GM12878 (cell line): Measurements from ENCODE around the gene FASTK. TPM values are rescaled to one million over a fixed set of nuclear protein-coding genes. Genes with fewer than 3 reads are reported as not detected.
A peak's percentile ranks its signal among the peaks of the same experiment; 100 is the strongest.

ENCODE experiments used
- ATAC-seq: fragments of 200-7000 bp; cut with Tn5 transposase; 3 replicates; pipeline ENCODE4 v1.9.1; 2020; ENCODE audit warnings: mild to moderate bottlenecking, moderate library complexity
- BruUV-seq: library from RNA; stranded (reverse); fragments of 400-500 nt; replicated peaks from 2 replicates; lab custom pipeline; 2021; lab: Mats Ljungman, UMichigan
- CTCF ChIA-PET: fragments of 300-600 bp; sonication (Branson Sonifier 250); formaldehyde crosslinking; extraction: SDS; loops from one replicate; lab custom pipeline; 2021; ENCODE audit warnings: inconsistent platforms; lab: Yijun Ruan, JAX
- POLR2A ChIA-PET: fragments of 350-600 bp; formaldehyde crosslinking; extraction: SDS; loops from one replicate; lab custom pipeline; 2021; ENCODE audit warnings: inconsistent platforms; lab: Charles Lee
- RAD21 ChIA-PET: fragments of 300-600 bp; sonication (Branson Sonifier 250); formaldehyde crosslinking; loops from one replicate; lab custom pipeline; 2023; ENCODE audit warnings: antibody characterized with exemption; ENCODE audit not compliant: unreplicated experiment; lab: Charles Lee
- SMC1A ChIA-PET: fragments of 300-600 bp; sonication (Branson Sonifier 250); formaldehyde crosslinking; loops from one replicate; lab custom pipeline; 2023; ENCODE audit not compliant: unreplicated experiment, uncharacterized antibody; lab: Charles Lee
- DNase-seq: peaks from one replicate; pipeline ENCODE4 v3.0.0-alpha.2; 2011; ENCODE audit warnings: low read depth, low spot score
- FAIRE-seq: peaks from 3 replicates; lab custom pipeline; 2011; peaks lifted over from hg19 to GRCh38; lab: Jason Lieb, UNC
- H2AFZ ChIP-seq: 2 replicates; pipeline ENCODE4 v1.6.0; 2011; ENCODE audit warnings: low read depth, low read length, control low read depth; ENCODE audit not compliant: control insufficient read depth
- H3K27ac ChIP-seq: 2 replicates; pipeline ENCODE4 v1.5.1; 2011; ENCODE audit warnings: control low read depth; ENCODE audit not compliant: control insufficient read depth, insufficient read depth
- H3K27me3 ChIP-seq, 2 experiments: replicated peaks in 1 of 2; 2 replicates each; pipeline versions ENCODE4 v1.6.0 to v1.6.1; 2011; ENCODE audit warnings: low read length in 1 of 2; ENCODE audit not compliant: control insufficient read depth in 2 of 2, insufficient read depth in 2 of 2
- H3K36me3 ChIP-seq, 2 experiments: 2 replicates each; pipeline ENCODE4 v1.5.1; 2011; ENCODE audit warnings: low read length in 1 of 2; ENCODE audit not compliant: control insufficient read depth in 2 of 2, insufficient read depth in 2 of 2
- H3K4me1 ChIP-seq: 2 replicates; pipeline ENCODE4 v1.6.1; 2011; ENCODE audit warnings: mild to moderate bottlenecking, low read length, moderate library complexity, mixed read lengths; ENCODE audit not compliant: control insufficient read depth, insufficient read depth
- H3K4me2 ChIP-seq: 2 replicates; pipeline ENCODE4 v1.6.0; 2011; ENCODE audit warnings: control low read depth; ENCODE audit not compliant: control insufficient read depth, insufficient read depth
- H3K4me3 ChIP-seq: fragments of 200-600 bp; sonication (generic); 2 replicates; pipeline ENCODE4 v1.5.1; 2016
- H3K79me2 ChIP-seq: 2 replicates; pipeline ENCODE4 v1.6.0; 2011; ENCODE audit warnings: low read length; ENCODE audit not compliant: control insufficient read depth, insufficient read depth
- H3K9ac ChIP-seq: 2 replicates; pipeline ENCODE4 v1.8.0; 2011; ENCODE audit warnings: low read length, control low read depth, mixed read lengths; ENCODE audit not compliant: control insufficient read depth, insufficient read depth
- H3K9me3 ChIP-seq: replicated peaks from 3 replicates; pipeline ENCODE4 v1.5.1; 2011; ENCODE audit warnings: mild to moderate bottlenecking, low read length; ENCODE audit not compliant: control insufficient read depth, insufficient read depth
- H4K20me1 ChIP-seq: 2 replicates; pipeline ENCODE4 v1.6.0; 2011; ENCODE audit not compliant: control insufficient read depth, insufficient read depth
- ESRRA ChIP-seq: IDR thresholded peaks from 2 replicates; pipeline ENCODE4 v1.6.1; 2012; ENCODE audit warnings: mild to moderate bottlenecking, low read length, improper control_type of control experiment
- MLLT1 ChIP-seq: fragments of 450-650 bp; IDR thresholded peaks from 2 replicates; pipeline ENCODE4 v1.6.1; 2016; ENCODE audit warnings: mild to moderate bottlenecking
- MTA3 ChIP-seq: IDR thresholded peaks from 2 replicates; pipeline ENCODE4 v1.6.1; 2012; ENCODE audit warnings: low read length, inconsistent platforms, borderline replicate concordance
- NR2C1 ChIP-seq: fragments of 450-650 bp; IDR thresholded peaks from 2 replicates; pipeline ENCODE4 v1.6.1; 2017; ENCODE audit warnings: antibody characterized with exemption, mild to moderate bottlenecking, moderate library complexity
- RAD21 ChIP-seq: IDR thresholded peaks from 2 replicates; pipeline ENCODE4 v1.6.1; 2011; ENCODE audit warnings: mild to moderate bottlenecking, low read depth, low read length, moderate library complexity; ENCODE audit not compliant: insufficient read depth
- SMAD1 ChIP-seq: fragments of 450-650 bp; IDR thresholded peaks from 2 replicates; pipeline ENCODE4 v1.6.1; 2018; ENCODE audit warnings: mild to moderate bottlenecking, low read depth; ENCODE audit not compliant: partially characterized antibody
- SPI1 ChIP-seq: IDR thresholded peaks from 2 replicates; pipeline ENCODE4 v1.6.1; 2011; ENCODE audit warnings: low read depth, mild to moderate bottlenecking, low read length, moderate library complexity, borderline replicate concordance; ENCODE audit not compliant: insufficient read depth
- ZNF207 ChIP-seq: fragments of 450-650 bp; IDR thresholded peaks from 2 replicates; pipeline ENCODE4 v1.6.1; 2014; ENCODE audit warnings: antibody characterized with exemption, mild to moderate bottlenecking, borderline replicate concordance
- ZNF217 ChIP-seq: fragments of 450-650 bp; IDR thresholded peaks from 2 replicates; pipeline ENCODE4 v1.6.1; 2017; ENCODE audit warnings: antibody characterized with exemption, mild to moderate bottlenecking
- ZSCAN29 ChIP-seq: fragments of 450-650 bp; IDR thresholded peaks from 2 replicates; pipeline ENCODE4 v1.6.1; 2017; ENCODE audit warnings: mild to moderate bottlenecking, moderate library complexity
- WGBS: methylation state at CpG from one replicate; pipeline ENCODE4 v1.1.6; 2016; ENCODE audit warnings: low lambda C conversion rate; ENCODE audit not compliant: insufficient replicate concordance, insufficient coverage; ENCODE audit errors: missing lambda C conversion rate; 5-methylcytosine and 5-hydroxymethylcytosine counted together
- in situ Hi-C: fragments of 300-500 bp; cut with MboI; formaldehyde crosslinking; loops from 9 replicates; pipeline ENCODE4 v1.14.3; 2018; ENCODE audit warnings: mixed read lengths
- intact Hi-C: fragments of 100-400 bp; cut with micrococcal nuclease; formaldehyde crosslinking; loops from one replicate; pipeline ENCODE4 v1.14.2; 2022; ENCODE audit not compliant: unreplicated experiment
- polyA plus RNA-seq, 11 experiments: library from polyadenylated mRNA; depleted of rRNA in 4 of 11; unstranded in 6 of 11; stranded (reverse) in 5 of 11; fragments of >200 nt; fragmentation: Nextera tagmentation in 4 of 11; fragmentation: Illumina TruSeq in 1 of 11; extraction: Ambion mirVana in 4 of 11; extraction: Trizol in 1 of 11; gene quantifications; 1 replicate in 1 of 11; 2 replicates in 10 of 11; pipeline versions ENCODE4 v1.2.1 to v1.2.3, GENCODE V29; 2011 to 2016; ENCODE audit warnings: inconsistent platforms in 2 of 11, missing spikeins in 2 of 11, low read depth in 1 of 11
- total RNA-seq, 4 experiments: library from RNA; depleted of rRNA in 3 of 4; stranded (reverse); fragments of >200 nt in 3 of 4; fragmentation: Illumina TruSeq in 1 of 4; extraction: Trizol in 1 of 4; gene quantifications; 2 replicates each; pipeline versions ENCODE4 v1.2.1 to v1.2.3, GENCODE V29; 2013 to 2021

The FASTK gene
- total and polyA plus RNA-seq, 10 of the 15 experiments (the other 5 are each of a cell fraction or from before 2014, with no cell fraction given), result 0.19 to 102 (median 54.5) TPM

GRCh38 chr7:151028948-151029501 lies 51.6 kb downstream of the FASTK start:
- no peaks in the 10 kb centered on the region; the same call in 1 of the 2 replicates for H3K79me2 ChIP-seq
- H3K9me3 ChIP-seq, result no peaks in the 10 kb centered on the region
- H3K4me1 ChIP-seq, result peaks cover 4% of the 10 kb centered on the region
- TF ChIP-seq ZNF207 (no peak), NR2C1 (no peak), MLLT1 (peak; percentile 98), ESRRA (no peak), ZSCAN29 (no peak), SMAD1 (no peak), RAD21 (no peak), MTA3 (no peak), ZNF217 (0 out of 2 replicates have a peak, but pooled peaks have one; percentile 29), SPI1 (no peak)
- no TSS peak for BruUV-seq
- ChIA-PET CTCF (interaction anchor here (0.8 to 6.0 kb wide), 12 partner anchors 10 to 215 kb away, joined by 3 to 35 read pairs (median 4); partner anchors contain the start of gene ABCF2), POLR2A (interaction anchor here (0.6 to 2.4 kb wide), 4 partner anchors 21 to 80 kb away, joined by 3 to 14 read pairs (median 4); partner anchors contain the start of genes FASTK and TMUB1), SMC1A (interaction anchor here (0.8 to 2.3 kb wide), 6 partner anchors 11 to 198 kb away, joined by 3 to 16 read pairs (median 4); partner anchors contain the start of genes ABCF2 and AGAP3), RAD21 (interaction anchor here (1.2 to 1.5 kb wide), 3 partner anchors 56 to 79 kb away, joined by 3 to 10 read pairs (median 4); no protein-coding TSS in a partner anchor)
- peak overlapping the region; percentile 81 for H3K4me3 ChIP-seq
- intact Hi-C loops (loop anchor here (1.0 to 2.0 kb wide), 3 partner anchors 29 to 82 kb away; partner anchors contain the start of gene TMUB1), in situ Hi-C loops (no loop called here)
- DNase-seq, result no peak
- H4K20me1 ChIP-seq, result no peaks in the 10 kb centered on the region
- H3K27me3 ChIP-seq, result no peaks in the 10 kb centered on the region; a peak in 1 of 4 replicates
- peak overlapping the region; percentile 47; the same call in 1 of the 2 replicates for H3K27ac ChIP-seq
- 81% methylated on average over 16 of the region's 17 CpGs for WGBS
- peak overlapping the region; percentile 42 for H3K9ac ChIP-seq
- no peak for FAIRE-seq
- H2AFZ ChIP-seq, result peak overlapping the region; percentile 90; the same call in 1 of the 2 replicates
- peak overlapping the region; percentile 70 for H3K4me2 ChIP-seq
- ATAC-seq, result no peak
- peaks cover 0 to 3% of the 10 kb centered on the region in 2 experiments; a peak in 1 of 4 replicates for H3K36me3 ChIP-seq
